Stimulated activated CD8-positive, alpha-beta memory T cell treated with anti-CD3 and anti-CD28 coated beads, Interleukin-4, amount 100 ng/mL, for 1 hour (primary cell): ENCODE data around the gene TRPM1.

Source experiments
- DNase-seq, 2 donors: peaks; one replicate each; pipeline ENCODE4 v3.0.0-alpha.2; 2020; ENCODE audit warnings: low read depth in 2 of 2, low spot score in 1 of 2

TRPM1 gene

DNA sequence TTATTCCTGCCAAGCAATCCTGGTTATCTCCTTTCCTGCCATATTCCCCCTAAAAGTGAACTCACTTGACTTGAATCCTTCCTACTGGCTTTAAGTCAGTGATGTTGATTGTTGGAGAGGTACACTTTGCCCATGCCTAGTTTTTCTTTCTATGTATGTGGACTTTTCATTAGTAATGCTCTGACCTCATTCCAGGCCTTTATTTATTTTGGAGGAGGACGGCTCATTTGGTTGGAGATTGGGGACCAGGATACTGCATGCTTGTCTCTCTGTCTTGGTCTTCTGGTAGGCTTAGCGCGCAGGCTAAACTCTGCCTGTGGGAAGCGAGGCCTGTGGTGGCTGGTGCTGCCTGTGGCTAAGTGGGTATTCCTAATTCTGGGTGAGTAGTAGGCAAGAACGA lies 81.0 kb downstream of the TRPM1 start:
- DNase-seq: no peak

DNA sequence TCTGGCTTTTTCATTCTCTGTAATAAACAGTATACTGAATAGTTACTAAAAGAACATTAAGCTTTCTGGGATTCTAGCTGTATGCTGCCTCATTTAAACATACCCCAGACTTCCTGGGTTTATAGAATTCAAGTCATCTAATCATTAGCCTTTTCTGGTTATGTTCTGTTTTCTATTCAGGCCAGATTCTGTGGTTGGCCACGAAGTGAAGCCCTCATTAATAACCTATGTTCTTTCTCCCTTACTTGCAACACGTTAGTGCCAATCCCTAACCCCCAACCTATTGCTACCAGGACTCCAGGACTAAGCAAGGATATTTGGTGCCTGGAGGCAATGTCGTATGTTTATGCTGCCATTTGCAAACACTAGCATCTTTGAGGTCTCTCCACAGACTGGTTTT lies 81.5 kb downstream of the TRPM1 start:
- no peak for DNase-seq

DNA sequence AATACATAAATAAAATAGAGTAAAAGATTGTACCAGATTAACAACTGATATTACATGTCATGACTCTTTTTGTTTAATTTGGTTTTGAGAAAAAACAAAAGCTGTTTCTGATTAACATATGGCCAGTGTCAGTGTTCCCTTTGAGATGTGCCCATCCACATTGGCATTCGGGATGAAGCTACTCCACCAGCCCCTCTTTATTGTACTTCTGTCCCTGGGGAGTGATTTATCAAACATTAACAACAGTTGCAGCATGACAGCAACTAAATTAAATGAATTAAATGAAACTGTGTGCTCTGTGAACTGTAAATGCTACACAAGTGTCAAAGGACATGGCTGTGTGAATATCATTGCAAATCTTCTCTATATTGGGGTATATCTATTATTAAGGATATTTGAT lies 84.2 kb downstream of the TRPM1 start:
- DNase-seq: no peak

DNA sequence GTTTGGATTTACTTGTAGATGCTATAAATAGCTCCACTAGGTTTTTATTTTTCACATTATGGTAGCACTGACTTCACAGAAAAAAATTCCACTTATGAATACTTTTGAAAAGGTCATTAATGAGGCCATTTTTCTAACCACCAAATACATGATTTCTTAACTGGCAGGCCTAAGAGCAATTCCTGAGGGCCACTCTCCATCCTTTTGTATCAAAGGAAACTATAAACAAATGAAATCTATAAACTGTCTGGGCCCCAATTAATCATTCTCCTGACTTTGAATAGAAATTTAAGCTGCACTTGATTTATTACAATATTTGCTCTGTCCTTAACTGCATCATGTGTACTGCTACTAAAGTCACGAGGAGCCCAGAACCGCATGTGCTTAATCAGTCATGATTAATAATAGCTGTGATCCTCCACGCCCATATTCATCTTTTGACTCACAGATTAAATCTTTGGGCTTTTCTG lies 85.0 kb downstream of the TRPM1 start:
- DNase-seq: no peak

DNA sequence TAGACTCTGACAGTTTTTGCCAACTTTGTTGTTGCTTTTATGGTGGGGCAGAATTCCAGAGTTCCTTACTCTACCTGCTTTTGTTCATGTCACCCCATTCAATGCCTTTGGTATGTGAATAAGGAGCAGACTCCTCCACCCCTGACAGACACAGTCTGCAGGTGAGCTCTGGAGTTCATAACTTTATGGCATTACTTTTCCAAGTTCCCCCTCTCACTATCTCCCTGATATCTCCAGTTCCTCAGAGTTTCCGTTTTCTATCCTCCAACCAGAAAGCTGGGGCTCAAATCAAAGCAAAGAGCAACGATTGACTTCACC lies 87.0 kb downstream of the TRPM1 start:
- no peak for DNase-seq

DNA sequence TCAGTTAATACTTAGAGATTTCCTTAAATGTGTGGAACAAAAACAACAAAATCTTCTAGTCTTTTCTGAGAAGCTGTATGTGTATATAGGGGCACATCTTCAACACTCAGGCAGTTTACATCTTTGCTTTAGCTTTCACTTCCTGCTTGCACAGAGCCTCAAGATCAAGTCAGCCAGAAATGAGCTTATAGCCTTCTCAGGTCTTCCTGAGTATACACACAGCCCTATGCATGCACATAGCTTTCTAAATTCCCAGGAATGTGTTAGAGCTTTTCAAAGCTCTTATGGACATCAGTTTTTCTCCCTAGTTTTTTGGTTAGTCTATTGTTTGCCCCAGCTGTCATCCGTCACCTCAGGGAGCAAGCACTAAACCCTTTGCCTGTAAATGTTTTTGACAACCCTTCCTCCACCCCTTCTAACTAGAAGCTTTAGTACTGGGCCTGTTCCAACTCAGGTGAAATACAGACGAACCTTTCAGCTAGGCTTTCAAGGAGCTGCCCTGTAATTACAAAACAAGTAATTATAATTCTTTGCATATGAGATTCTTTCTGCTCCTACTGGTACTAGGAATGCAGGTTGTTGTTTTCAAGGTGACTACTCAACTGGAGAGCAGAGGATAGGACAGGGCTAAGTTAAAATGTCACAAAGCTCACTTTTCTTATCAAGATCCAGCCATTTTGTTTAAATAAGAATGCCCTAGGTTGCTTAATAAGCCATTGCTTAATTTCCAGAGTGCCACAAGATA lies 87.5 kb downstream of the TRPM1 start:
- DNase-seq: no peak

DNA sequence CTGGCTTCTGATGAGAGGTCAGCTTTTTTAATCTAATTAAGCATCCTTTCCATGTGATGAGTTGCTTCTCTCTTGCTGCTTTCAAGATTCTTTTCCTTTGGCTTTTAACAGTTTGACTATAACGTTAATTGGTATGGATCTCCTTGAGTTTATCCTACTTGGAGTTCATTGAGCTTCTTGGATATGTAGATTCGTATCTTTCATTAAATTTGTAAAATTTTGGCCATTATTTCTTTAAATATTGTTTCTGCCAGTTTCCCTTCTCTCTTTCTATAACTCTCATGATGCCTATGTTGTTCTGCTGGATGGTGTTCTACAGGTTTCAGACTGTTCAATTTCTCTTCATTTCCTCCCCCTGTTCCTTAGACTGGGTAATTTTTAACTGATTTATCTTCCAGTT lies 89.1 kb downstream of the TRPM1 start:
- DNase-seq: no peak

DNA sequence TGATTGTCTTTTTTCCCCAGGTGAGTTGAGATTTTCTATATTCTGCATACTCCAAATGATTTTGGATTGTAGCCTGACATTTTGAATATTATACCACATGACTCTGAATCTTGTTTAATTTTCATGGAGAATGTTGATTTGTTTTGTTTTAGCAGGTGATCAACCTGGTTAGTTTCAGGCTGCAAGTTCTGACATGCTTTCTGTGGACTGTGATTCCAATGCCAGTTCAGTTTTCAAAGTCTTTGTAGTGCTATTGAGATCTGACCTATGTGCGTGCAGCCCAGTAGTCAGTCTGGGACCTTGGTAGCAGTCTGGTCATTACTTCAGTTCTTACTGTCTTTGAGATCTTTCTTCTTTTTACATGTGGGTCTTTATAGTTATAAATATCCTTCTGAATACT lies 91.5 kb downstream of the TRPM1 start:
- DNase-seq: no peak

DNA sequence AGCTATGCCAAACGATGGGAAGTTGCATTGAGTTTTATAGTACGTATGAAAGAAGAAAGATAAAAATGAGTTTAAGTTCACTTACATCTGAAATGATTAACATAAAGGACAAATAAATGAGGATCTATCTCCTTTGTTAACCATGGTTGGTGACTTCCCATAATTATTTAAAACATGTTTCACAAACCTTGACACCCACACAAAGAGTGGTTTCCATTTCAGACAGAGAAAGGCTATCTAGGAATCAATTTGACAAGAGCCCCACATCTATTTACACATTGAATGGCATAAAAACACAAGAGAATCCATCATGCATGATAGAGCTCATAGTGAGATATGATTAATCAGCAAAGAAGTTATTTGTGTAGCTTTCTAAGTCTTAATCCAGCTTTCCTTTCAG lies 95.9 kb downstream of the TRPM1 start:
- no peak for DNase-seq

DNA sequence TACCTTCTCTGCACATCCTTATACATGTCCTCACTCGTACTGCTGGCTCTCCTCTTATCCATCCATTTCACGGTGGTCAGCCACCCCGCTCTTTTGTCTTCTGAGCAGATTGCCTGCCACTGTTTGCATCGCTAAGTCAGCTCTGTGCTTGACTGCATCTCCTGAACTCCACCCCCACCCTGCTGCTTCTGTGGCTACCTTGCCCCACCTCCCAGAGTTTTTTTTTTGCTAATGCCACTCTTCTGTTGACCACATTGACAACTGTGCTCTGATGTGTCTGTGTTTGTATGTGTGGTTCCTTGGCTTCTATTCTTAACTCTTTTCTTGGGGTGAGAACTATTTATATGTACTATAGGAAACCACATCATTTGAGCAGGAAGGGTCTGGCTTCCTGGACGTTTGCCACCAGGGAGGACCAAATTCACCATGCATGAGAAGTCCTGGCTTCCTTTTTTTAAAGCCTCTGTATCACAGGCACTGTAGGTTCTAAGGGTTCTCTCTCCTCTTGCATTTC lies 97.2 kb downstream of the TRPM1 start:
- no peak for DNase-seq

DNA sequence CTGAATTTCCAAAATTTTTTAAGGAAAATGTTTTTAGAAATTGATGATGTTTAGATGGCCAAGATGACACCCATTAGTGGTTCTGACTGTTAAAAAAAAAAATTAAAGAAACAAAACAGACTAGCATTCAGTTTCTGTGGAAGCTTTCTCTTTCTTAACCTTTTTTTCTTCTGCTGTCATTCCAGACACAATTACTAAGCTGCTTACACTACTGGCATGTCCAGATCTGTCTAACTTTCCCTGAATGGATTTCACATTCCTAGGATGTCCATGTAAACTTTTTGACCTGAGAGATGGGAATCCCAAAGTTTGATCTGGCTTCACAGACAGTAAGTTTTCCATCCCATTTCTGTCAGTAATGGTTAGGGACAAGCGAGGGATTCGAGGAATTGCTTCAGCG lies 99.8 kb downstream of the TRPM1 start:
- no peak for DNase-seq

DNA sequence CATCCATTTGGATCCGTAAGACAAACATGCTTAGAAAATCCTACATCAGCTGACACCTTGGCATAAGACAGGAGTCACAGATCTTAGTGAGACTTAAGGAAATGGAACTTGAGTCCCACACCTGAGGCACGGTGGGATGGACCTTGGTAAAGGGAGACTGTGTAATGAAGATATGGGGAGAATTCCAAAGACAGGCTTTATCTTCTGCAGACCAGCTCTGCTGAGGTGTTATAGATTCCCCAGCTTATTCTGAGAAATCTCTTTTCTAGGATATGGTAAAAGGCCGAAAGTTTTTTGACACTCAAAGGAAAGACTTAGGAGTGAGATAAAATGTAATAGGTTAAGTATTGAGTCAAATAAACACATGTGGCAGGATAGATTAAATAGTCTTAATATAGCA lies 101.8 kb downstream of the TRPM1 start:
- no peak for DNase-seq

DNA sequence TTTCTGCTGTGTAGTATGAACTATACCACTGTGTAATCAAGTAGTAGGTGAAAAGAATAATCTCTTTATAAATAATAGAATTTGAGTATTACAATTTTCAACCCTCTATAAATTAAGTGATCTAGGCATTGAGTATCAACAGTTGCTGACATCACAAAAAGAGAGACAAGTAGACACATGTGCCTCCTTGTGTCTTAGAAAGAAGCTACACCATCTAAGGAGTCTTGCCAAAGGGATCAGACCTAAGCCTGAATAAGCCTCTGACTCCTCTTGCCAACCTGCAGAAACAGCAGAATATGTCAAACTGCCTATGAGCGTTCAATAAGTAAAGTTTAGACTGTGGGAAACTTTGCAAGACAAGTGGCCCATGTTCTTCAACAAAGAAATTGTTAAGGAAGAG lies 104.3 kb downstream of the TRPM1 start:
- DNase-seq: no peak

DNA sequence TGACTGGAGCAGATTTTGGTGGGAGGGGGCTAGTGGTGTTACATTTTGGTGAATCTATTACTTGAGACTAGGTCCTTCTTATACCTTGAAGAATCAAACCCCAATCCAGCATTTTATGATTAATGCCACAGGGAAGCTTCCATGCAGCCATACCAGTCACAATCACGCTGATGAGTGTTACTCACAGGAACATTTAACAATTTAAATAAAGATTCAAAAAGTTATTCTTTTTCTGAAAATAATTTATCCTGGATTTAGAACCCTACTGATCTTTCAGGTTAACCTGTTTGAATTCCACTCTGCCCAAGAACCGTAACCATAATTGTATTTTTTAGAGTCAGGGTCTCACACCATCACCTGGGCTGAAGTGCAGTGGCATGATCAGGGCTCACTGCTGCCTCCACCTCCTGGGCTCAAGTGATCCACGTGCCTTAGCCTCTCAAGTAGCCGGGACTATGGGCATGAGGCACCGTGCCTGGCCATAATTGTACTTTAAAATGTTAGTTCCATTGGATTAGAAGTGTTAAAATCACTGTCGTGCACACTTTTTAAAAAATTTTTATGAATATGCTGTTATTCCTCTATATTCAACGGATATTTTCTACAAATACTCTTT lies 109.2 kb downstream of the TRPM1 start:
- DNase-seq: no peak

DNA sequence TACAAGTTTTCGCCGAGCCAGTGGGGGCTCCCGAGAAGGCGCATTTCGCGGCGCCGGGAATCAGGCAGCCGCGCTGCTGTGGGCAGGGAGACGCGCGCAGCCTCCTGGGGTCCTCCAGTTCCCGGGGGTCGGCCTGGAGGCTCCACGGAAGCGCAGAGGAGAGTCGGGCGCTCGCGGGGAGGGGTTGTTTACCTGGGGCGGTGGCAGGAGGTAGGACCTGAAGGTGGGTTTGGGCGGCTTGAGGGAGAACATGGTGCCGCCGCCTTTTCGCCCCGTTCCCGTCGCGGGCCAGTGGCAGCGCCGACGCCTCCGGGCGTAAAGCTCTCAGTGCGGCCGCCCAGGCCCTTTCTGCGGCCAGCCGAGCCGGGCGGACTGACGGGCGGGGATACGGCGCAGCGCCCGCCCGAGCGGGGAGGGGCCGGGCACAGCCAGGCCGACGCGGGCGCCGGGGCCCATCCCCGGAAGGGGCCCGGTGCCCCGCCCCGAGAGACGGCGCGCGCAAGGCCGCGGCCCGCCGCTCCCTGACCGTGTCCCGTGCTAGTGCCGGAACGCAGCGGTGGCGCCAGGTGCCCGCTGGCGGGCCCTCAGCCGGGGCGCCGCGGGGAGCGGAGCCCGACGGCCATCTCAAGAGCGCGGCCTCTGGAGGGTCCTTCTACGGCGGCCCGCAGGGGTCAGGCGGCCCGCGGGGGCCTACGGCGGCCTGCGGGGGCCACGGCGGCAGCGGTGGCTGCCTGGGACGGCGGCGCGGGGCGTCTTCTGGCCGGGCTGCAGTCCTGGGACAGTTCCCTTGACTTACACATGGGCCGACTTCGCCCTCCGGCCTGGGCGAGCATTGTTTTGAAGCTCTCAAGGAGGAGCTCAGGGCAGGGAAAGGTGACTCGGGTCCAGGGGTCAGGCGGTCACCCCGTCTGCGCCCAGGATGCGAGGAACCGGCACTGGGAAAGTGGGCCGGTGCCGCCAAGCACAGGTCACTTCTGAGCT lies 110.0 kb downstream of the TRPM1 start, which contains the start of gene MTMR10:
Gene MTMR10 (minus strand): TSS at position 374 of the 981 bp plus-strand sequence. CDS start 122 bp downstream, at position 252.
- DNase-seq: peak; percentile 42 to 47

DNA sequence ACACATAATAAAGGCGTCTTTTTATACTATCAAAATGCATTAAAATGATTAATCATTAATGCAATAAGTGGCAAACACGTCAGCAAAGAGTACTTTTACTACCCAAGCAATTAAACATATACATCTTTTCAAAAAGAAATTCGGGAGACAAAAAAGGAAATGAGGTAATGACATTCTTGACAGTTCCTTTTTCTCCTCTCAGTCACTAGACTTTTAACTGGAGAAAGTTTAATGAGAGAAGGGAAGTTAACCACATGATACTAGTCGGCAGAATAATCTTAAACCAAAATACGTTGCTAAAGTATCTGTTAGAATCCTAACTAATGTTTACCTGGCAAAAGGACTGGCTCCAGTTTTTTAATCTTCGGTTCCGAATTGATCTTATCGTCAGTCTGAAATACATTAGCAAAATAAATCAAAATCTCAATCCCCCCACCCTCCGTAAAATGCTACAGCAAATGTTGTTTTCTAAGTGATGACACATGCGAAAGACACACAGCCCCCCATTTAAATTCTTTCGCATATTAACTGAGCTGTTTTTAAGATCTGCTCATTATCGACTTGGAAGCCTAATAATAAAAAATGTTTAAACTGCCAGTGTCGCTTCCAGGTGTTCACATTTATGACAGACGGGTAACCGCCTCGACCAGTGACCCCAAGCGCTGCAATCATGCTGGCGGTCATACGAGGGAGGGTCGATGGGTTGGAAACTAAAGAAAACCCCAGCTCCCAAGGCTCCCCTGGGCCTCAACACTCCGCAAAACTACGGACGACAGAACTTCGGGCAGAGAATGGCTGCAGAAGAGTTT lies 110.9 kb downstream of the TRPM1 start:
- DNase-seq: no peak

DNA sequence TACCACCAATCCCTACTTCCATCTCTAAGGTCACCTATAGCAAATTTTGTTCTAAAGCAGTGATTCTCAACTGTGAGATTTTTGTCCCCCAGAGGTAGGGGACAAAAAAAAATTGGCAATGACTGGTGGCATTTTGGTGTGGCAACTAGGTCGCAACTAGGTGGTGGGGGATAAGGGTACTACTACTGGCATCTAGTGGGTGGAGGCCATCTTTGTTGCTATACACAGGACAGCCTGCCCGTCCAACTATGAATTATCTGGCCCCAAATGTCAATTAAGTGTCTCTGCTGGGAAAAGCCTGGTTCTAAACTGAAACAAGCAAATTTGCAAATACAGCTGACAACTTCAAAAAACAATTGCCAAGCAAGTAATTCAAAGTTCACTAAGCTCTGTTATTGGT lies 111.5 kb downstream of the TRPM1 start:
- no peak for DNase-seq

DNA sequence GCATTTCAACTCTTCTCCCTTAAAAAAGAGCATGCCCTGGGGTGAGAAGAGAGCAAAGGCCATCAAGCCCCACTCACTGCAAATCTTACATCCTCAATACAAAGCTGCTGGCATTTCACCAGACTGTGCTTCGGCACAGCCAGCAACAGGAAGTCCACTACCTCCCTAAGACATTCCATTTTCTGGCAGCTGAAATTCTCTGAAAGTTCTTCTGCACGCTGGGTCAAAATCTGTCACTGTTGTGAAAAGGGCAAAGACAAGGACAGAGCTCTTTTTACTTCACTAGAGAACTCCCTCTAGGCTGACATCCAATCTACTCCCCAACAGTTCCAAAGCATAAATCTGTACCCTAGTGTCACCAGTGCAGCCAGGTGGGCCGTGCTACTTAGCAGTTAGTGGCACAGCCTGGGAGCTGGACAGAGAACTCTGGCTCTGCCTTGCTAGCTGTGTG lies 116.4 kb downstream of the TRPM1 start:
- no peak for DNase-seq

DNA sequence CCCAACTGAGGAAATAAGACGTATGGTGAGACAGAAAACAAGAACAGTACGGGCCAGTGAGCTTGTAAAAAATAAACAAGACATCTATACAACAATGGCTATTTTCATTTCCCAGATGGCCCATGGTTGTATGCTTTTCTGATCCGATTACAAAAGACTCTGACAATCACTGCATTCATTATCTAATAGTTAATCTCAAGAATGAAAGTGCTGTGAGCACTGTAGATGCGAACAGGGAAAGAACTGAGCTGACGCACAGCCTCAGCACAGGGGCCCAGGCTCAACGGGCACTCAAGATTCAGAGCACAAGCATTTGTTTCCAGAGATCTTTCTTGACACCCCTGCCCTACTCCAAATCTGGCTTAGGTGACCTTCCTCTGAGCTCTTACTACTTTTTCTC lies 117.0 kb downstream of the TRPM1 start:
- DNase-seq: no peak

DNA sequence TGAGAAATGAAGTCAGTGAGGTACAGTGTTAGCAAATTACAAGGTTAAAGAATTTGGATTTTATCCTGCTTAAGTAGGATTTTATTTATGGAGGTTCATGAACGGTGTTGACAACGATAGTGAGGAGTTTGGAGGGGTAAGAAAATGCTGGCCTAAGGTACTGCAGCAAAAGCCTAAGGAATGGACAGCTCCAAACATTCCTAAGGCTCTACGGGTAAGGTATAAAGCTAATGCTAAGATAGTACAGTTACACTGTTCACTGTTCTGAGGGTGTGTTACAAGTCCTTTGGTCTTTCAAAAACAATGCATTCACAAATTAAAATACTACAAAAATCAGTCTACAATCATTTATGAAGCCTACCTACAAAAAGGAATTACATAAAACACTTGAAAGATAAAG lies 117.4 kb downstream of the TRPM1 start:
- no peak for DNase-seq

DNA sequence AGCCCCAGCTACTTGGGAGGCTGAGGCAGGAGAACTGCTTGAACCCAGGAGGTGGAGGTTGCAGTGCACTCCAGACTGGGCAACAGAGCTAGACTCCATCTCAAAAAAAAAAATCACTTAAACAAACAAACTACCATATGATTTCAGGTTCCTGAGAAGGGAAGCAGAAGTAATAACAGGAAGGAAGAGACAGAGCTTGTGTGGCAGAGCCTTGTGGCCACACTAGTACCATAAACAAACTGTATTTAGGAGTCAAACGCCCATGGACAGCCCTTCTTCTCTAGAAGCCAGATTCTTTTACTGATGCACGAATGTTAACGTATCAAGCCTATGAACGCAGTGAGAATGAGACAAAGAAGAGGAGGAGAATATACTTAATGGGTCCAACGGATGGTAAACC lies 122.1 kb downstream of the TRPM1 start:
- no peak for DNase-seq
